CD4-positive, CD25-positive, alpha-beta regulatory T cell (primary cell): ENCODE measurements around the gene TUFM. TPM values are rescaled to one million over a fixed set of nuclear protein-coding genes. Genes with fewer than 3 reads are reported as not detected.
"Not testable (repeated sequence)": the region's sequence is repeated elsewhere in the genome, so short reads cannot be mapped to it uniquely, and the experiment has no call there.

Source experiments
- ATAC-seq, 2 donors: fragments of 150-1000 bp; cut with Tn5 transposase; one replicate each; pipeline ENCODE4 v1.10.0; 2021; ENCODE audit warnings: low read depth in 2 of 2, moderate number of reproducible peaks in 2 of 2, moderate library complexity in 1 of 2
- DNase-seq, 3 donors: peaks; one replicate each; pipeline versions ENCODE4 v3.0.0 to v3.0.0-alpha.2; 2012 to 2022; ENCODE audit warnings: mixed read lengths in 1 of 3
- H3K27ac ChIP-seq: one replicate; pipeline ENCODE4 v1.7.0; 2013; ENCODE audit warnings: mild to moderate bottlenecking, low read length; ENCODE audit not compliant: insufficient read depth, poor library complexity, severe bottlenecking
- H3K27me3 ChIP-seq: one replicate; pipeline ENCODE4 v1.7.0; 2013; ENCODE audit warnings: low read length; ENCODE audit not compliant: control insufficient read depth, insufficient read depth
- H3K36me3 ChIP-seq: one replicate; pipeline ENCODE4 v1.7.0; 2013; ENCODE audit warnings: mild to moderate bottlenecking, low read length, moderate library complexity; ENCODE audit not compliant: control insufficient read depth, insufficient read depth
- H3K4me1 ChIP-seq: 2 replicates; pipeline ENCODE4 v1.7.0; 2013; ENCODE audit warnings: mild to moderate bottlenecking, low read length; ENCODE audit not compliant: insufficient read depth, control insufficient read depth, poor library complexity, severe bottlenecking
- H3K4me3 ChIP-seq: one replicate; pipeline ENCODE4 v1.7.0; 2013; ENCODE audit warnings: low read depth, mild to moderate bottlenecking, low read length, moderate library complexity
- H3K9me3 ChIP-seq, 2 experiments: 1 replicate in 1 of 2; 2 replicates in 1 of 2; pipeline ENCODE4 v1.7.0; 2013; ENCODE audit warnings: low read length in 2 of 2, mild to moderate bottlenecking in 1 of 2, moderate library complexity in 1 of 2; ENCODE audit not compliant: control insufficient read depth in 2 of 2
- H3K27ac Mint-ChIP-seq, 3 donors: one replicate each; pipeline ENCODE4 v1.8.0; 2020 to 2022; ENCODE audit warnings: mild to moderate bottlenecking in 3 of 3, mixed read lengths in 3 of 3, moderate library complexity in 2 of 3
- H3K27me3 Mint-ChIP-seq: one replicate; pipeline ENCODE4 v1.8.0; 2022; ENCODE audit warnings: mild to moderate bottlenecking, mixed read lengths
- H3K36me3 Mint-ChIP-seq: one replicate; pipeline ENCODE4 v1.8.0; 2020; ENCODE audit warnings: mixed read lengths
- H3K4me1 Mint-ChIP-seq, 4 donors: one replicate each; pipeline ENCODE4 v1.8.0; 2020 to 2022; ENCODE audit warnings: mixed read lengths in 4 of 4, mild to moderate bottlenecking in 1 of 4
- H3K4me3 Mint-ChIP-seq, 4 donors: one replicate each; pipeline ENCODE4 v1.8.0; 2020 to 2022; ENCODE audit warnings: mild to moderate bottlenecking in 4 of 4, mixed read lengths in 4 of 4, moderate library complexity in 3 of 4
- H3K9me3 Mint-ChIP-seq, 7 donors: one replicate each; pipeline ENCODE4 v1.8.0; 2020 to 2022; ENCODE audit warnings: mixed read lengths in 7 of 7, mild to moderate bottlenecking in 3 of 7, moderate library complexity in 2 of 7
- polyA plus RNA-seq, 4 donors: library from polyadenylated mRNA; unstranded; fragments of 300-500 nt; fragmentation: Illumina TruSeq; gene quantifications; one replicate each; pipeline ENCODE4 v1.2.3, GENCODE V29; 2021
- total RNA-seq: library from RNA; stranded (reverse); gene quantifications from one replicate; pipeline ENCODE4 v1.2.3, GENCODE V29; 2022

Gene TUFM
- total and polyA plus RNA-seq, 5 donors from 2014 or later = 98.4 to 165 (median 138) TPM

- no peak for ATAC-seq
- peak overlapping the region; percentile 98 for H3K27ac ChIP-seq
- peak overlapping the region; percentile 98 to 100 (median 98) for H3K4me3 Mint-ChIP-seq
Observed at GRCh38 chr16:28824717-28824973, 21.5 kb downstream of the TUFM start.

GRCh38 chr16:28823873-28824716, 22.1 kb downstream of the TUFM start:
- peak overlapping the region; percentile 97 to 100 (median 99) for H3K27ac Mint-ChIP-seq
- peaks cover 15% of the 10 kb centered on the region for H3K27me3 Mint-ChIP-seq
- H3K4me3 Mint-ChIP-seq = peak overlapping the region; percentile 98 to 100 (median 98)
- peaks cover 37% of the 10 kb centered on the region for H3K36me3 ChIP-seq
- H3K9me3 Mint-ChIP-seq = no peaks in the 10 kb centered on the region
- H3K4me3 ChIP-seq = peak overlapping the region; percentile 91
- DNase-seq = peak; percentile 94 to 97 (median 94)
- H3K9me3 ChIP-seq = no peaks in the 10 kb centered on the region
- peaks cover 33% of the 10 kb centered on the region for H3K36me3 Mint-ChIP-seq
- peaks cover 4 to 53% (median 35%) of the 10 kb centered on the region in 4 donors for H3K4me1 Mint-ChIP-seq
- H3K4me1 ChIP-seq = peaks cover 28% of the 10 kb centered on the region
- no peaks in the 10 kb centered on the region for H3K27me3 ChIP-seq
- H3K27ac ChIP-seq = peak overlapping the region; percentile 98
- peak; percentile 69 for ATAC-seq

More at GRCh38 chr16:28824717-28824973, 21.5 kb downstream of the TUFM start:
- Mint-ChIP-seq H3K9me3 (no peaks in the 10 kb centered on the region), H3K4me1 (peaks cover 4 to 53% (median 35%) of the 10 kb centered on the region in 4 donors), H3K27me3 (peaks cover 15% of the 10 kb centered on the region), H3K27ac (peak overlapping the region; percentile 97 to 100 (median 99)), H3K36me3 (peaks cover 38% of the 10 kb centered on the region)
- no peaks in the 10 kb centered on the region for H3K9me3 ChIP-seq
- peaks cover 43% of the 10 kb centered on the region for H3K36me3 ChIP-seq
- H3K4me3 ChIP-seq = peak overlapping the region; percentile 91
- no peaks in the 10 kb centered on the region for H3K27me3 ChIP-seq
- no peak for DNase-seq
- peaks cover 28% of the 10 kb centered on the region for H3K4me1 ChIP-seq

- H3K36me3 Mint-ChIP-seq = peaks cover 29% of the 10 kb centered on the region
- peaks cover 28% of the 10 kb centered on the region for H3K4me1 ChIP-seq
- ATAC-seq (peak; percentile 2 to 3), DNase-seq (peak in 1 of 3 donors; percentile 67)
- no peaks in the 10 kb centered on the region for H3K27me3 ChIP-seq
- H3K4me3 Mint-ChIP-seq = peak overlapping the region; percentile 98 to 100 (median 98)
- no peaks in the 10 kb centered on the region for H3K9me3 Mint-ChIP-seq
- H3K27me3 Mint-ChIP-seq = peaks cover 15% of the 10 kb centered on the region
- H3K4me3 ChIP-seq = no peak overlapping the region
- peaks cover 4 to 53% (median 35%) of the 10 kb centered on the region in 4 donors for H3K4me1 Mint-ChIP-seq
- no peaks in the 10 kb centered on the region for H3K9me3 ChIP-seq
- peak overlapping the region; percentile 98 for H3K27ac ChIP-seq
- H3K36me3 ChIP-seq = peaks cover 30% of the 10 kb centered on the region
- peak overlapping the region; percentile 74 to 100 (median 99) for H3K27ac Mint-ChIP-seq
Observed at GRCh38 chr16:28823291-28823872, 22.8 kb downstream of the TUFM start.

GRCh38 chr16:28822520-28823290, 23.4 kb downstream of the TUFM start, which contains the start of gene ATXN2L:
TSS of gene ATXN2L (plus strand) at chr16:28822999. CDS start at chr16:28823260, 261 bp downstream.
- Histone ChIP-seq H3K4me3 (peak within 1 kb of the TSS; percentile 73), H3K9me3 (no peaks in the 10 kb centered on the region), H3K4me1 (peaks cover 28% of the 10 kb centered on the region), H3K36me3 (peaks cover 24% of the 10 kb centered on the region), H3K27ac (peak within 1 kb of the TSS; percentile 98), H3K27me3 (no peaks in the 10 kb centered on the region)
- Mint-ChIP-seq H3K4me3 (peak within 1 kb of the TSS; percentile 98 to 100 (median 98)), H3K9me3 (no peaks in the 10 kb centered on the region), H3K27ac (peak within 1 kb of the TSS; percentile 97 to 100 (median 99)), H3K27me3 (peaks cover 15% of the 10 kb centered on the region), H3K36me3 (peaks cover 28% of the 10 kb centered on the region), H3K4me1 (peaks cover 4 to 50% (median 35%) of the 10 kb centered on the region in 4 donors)
- ATAC-seq = peak; percentile 57 to 67
- peak; percentile 87 to 98 (median 95) for DNase-seq

- Histone ChIP-seq H3K36me3 (peaks cover 17% of the 10 kb centered on the region), H3K27me3 (no peaks in the 10 kb centered on the region), H3K4me1 (peaks cover 28% of the 10 kb centered on the region), H3K27ac (peak overlapping the region; percentile 98), H3K9me3 (no peaks in the 10 kb centered on the region), H3K4me3 (peak overlapping the region; percentile 73)
- Mint-ChIP-seq H3K4me1 (peaks cover 4 to 46% (median 34%) of the 10 kb centered on the region in 4 donors), H3K4me3 (peak overlapping the region; percentile 77 to 98 (median 89)), H3K27me3 (peaks cover 15% of the 10 kb centered on the region), H3K27ac (peak overlapping the region; percentile 79 to 94 (median 91)), H3K9me3 (no peaks in the 10 kb centered on the region), H3K36me3 (peaks cover 22% of the 10 kb centered on the region)
- ATAC-seq (no peak), DNase-seq (peak in 1 of 3 donors; percentile 9)
Observed at GRCh38 chr16:28821874-28822519, 24.2 kb downstream of the TUFM start.

- not testable (repeated sequence) for H3K9me3 Mint-ChIP-seq, H3K27ac ChIP-seq, DNase-seq, H3K36me3 Mint-ChIP-seq, H3K4me3 ChIP-seq, ATAC-seq, H3K36me3 ChIP-seq, H3K9me3 ChIP-seq, H3K27me3 ChIP-seq
- peaks cover 4 to 32% (median 21%) of the 10 kb centered on the region in 4 donors for H3K4me1 Mint-ChIP-seq
- peak overlapping the region in 2 of 3 donors; percentile 55 to 69 for H3K27ac Mint-ChIP-seq
- peaks cover 20% of the 10 kb centered on the region for H3K4me1 ChIP-seq
- peak overlapping the region in 2 of 4 donors; percentile 27 to 77 for H3K4me3 Mint-ChIP-seq
- peaks cover 15% of the 10 kb centered on the region for H3K27me3 Mint-ChIP-seq
Observed at GRCh38 chr16:28820546-28820945, 25.6 kb downstream of the TUFM start.

GRCh38 chr16:28820016-28820415, 26.1 kb downstream of the TUFM start:
- Histone ChIP-seq H3K9me3 (no peaks in the 10 kb centered on the region), H3K27me3 (no peaks in the 10 kb centered on the region), H3K36me3 (no peaks in the 10 kb centered on the region), H3K27ac (no peak overlapping the region), H3K4me3 (no peak overlapping the region), H3K4me1 (peaks cover 15% of the 10 kb centered on the region)
- peaks cover 4 to 26% (median 16%) of the 10 kb centered on the region in 4 donors for H3K4me1 Mint-ChIP-seq
- H3K36me3 Mint-ChIP-seq = peaks cover 4% of the 10 kb centered on the region
- DNase-seq (no peak), ATAC-seq (no peak)
- H3K27me3 Mint-ChIP-seq = peaks cover 15% of the 10 kb centered on the region
- H3K9me3 Mint-ChIP-seq = peaks cover 0 to 1% (median 0%) of the 10 kb centered on the region in 7 donors
- peak overlapping the region in 2 of 3 donors; percentile 55 to 69 for H3K27ac Mint-ChIP-seq
- H3K4me3 Mint-ChIP-seq = peak overlapping the region in 1 of 4 donors; percentile 77
